ENCODE measurements around the gene TMEM163.

DNA sequence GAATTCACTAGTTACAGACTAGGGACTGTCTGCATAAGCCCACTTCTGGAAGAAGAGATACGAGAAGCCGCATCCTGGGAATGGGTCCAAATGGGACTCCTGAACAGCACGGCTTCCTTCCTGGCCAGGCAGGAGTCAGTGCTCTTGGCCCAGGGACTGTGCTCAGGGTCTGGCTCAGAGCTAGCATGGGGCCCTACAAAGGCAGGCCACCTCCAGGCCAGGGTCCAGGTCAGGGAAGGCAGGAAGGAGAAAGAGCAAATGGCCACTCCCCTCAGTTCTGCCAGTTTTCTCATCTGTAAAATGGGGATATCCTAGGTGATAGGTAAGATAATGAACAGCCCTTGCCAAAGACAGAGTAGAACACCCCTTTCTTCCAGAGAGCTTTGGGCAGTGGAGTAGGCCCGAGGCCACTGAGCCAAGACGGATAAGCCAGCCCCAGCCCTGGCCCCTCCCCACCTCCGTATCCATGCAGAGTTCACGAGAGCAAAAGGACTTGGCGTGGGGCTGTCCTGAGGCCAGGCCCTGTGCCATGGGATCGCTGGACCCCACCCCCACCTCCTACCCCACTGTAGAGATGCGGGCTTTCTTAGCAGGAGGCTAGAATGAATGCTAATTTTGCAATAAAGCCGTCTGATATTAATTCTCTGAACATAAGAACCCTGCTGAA lies 274.9 kb downstream of the TMEM163 start:
- TF ChIP-seq, protein P1, sequence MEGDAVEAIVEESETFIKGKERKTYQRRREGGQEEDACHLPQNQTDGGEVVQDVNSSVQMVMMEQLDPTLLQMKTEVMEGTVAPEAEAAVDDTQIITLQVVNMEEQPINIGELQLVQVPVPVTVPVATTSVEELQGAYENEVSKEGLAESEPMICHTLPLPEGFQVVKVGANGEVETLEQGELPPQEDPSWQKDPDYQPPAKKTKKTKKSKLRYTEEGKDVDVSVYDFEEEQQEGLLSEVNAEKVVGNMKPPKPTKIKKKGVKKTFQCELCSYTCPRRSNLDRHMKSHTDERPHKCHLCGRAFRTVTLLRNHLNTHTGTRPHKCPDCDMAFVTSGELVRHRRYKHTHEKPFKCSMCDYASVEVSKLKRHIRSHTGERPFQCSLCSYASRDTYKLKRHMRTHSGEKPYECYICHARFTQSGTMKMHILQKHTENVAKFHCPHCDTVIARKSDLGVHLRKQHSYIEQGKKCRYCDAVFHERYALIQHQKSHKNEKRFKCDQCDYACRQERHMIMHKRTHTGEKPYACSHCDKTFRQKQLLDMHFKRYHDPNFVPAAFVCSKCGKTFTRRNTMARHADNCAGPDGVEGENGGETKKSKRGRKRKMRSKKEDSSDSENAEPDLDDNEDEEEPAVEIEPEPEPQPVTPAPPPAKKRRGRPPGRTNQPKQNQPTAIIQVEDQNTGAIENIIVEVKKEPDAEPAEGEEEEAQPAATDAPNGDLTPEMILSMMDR (IDR thresholded peaks at IDR 0.05) = no peak
- TF ChIP-seq POLR2A (IDR thresholded peaks at IDR 0.05) (no peak), POLR2AphosphoS5 (IDR thresholded peaks at IDR 0.05) (no peak), EP300 (IDR thresholded peaks at IDR 0.05) (no peak)

Data from stomach (tissue), 4 donors.